ENCODE data around the gene PNN.
"Not testable (repeated sequence)": the region's sequence is repeated elsewhere in the genome, so short reads cannot be mapped to it uniquely, and the experiment has no call there.

Gene PNN

DNA sequence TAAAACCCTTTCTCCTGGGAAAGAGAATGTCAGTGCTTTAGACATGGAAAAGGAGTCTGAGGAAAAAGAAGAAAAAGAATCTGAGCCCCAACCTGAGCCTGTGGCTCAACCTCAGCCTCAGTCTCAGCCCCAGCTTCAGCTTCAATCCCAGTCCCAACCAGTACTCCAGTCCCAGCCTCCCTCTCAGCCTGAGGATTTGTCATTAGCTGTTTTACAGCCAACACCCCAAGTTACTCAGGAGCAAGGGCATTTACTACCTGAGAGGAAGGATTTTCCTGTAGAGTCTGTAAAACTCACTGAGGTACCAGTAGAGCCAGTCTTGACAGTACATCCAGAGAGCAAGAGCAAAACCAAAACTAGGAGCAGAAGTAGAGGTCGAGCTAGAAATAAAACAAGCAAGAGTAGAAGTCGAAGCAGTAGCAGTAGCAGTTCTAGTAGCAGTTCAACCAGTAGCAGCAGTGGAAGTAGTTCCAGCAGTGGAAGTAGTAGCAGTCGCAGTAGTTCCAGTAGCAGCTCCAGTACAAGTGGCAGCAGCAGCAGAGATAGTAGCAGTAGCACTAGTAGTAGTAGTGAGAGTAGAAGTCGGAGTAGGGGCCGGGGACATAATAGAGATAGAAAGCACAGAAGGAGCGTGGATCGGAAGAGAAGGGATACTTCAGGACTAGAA, 6.1 kb downstream of the PNN start:
- H3K4me3 ChIP-seq (ENCODE audit: low read depth, low read length) = no peak overlapping the region

DNA sequence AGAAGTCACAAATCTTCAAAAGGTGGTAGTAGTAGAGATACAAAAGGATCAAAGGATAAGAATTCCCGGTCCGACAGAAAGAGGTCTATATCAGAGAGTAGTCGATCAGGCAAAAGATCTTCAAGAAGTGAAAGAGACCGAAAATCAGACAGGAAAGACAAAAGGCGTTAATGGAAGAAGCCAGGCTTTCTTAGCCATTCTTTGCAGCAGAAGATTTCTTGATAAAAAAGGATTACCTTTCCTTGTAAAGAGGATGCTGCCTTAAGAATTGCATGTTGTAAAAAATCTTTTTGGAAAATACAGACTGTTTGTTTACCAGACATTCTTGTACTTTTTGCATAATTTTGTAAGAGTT, 6.6 kb downstream of the PNN start:
- no peak overlapping the region for H3K4me3 ChIP-seq (ENCODE audit: low read depth, low read length)

DNA sequence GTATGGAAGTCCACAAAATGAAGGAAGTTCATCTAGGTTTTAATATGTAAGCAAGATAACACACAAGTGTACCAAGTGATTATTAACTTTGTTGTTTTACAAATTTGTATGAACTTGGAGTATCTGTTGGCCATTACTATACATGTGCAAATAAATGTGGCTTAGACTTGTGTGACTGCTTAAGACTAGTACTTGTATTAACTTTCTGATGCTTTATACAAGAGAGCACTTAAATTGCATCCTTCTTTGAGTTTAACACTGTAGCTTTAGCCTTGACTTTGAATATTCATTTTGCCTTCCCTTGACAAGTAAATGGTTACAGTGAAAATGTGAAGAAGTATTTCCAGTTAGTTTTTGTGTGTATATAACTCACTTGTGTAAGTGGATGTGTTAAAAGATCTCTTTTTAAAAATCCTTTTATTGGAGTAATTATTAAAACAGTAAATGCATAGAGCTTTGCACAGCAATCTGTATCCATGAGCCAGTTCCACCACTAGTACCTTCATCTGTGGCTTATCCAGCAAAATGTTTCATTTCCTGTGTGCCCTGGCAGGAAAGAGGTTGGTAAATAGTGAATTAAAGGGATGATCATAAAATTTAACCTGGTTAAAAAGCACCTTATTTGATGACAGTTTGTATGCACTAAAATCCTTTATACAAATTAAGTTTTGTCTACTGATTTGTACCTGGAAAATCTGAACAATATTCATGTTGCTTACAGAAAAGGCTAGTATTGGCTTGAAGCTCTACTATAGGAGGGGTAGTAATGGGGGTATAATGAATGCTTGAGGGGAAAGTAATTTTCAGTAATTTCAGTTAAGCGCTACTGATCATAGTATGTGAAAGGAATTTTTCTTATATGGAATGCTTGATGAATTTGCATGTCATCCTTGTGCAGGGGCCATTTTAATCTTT, 8.0 kb downstream of the PNN start:
- H3K4me3 ChIP-seq (ENCODE audit: low read depth, low read length) = no peak overlapping the region

DNA sequence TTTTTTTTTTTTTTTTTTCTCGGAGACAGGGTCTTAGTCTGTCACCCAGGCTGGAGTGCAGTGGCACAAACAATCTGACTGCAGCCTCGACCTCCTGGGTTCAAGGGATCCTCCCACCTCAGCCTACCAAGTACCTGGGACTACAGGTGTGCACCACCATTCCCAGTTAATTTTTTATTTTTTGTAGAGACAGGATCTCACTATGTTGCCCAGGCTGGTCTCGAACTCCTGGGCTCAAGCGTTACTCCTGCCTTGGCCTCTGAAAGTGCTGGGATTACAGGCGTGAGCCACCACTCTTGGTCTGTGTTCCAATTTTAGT, 8.6 kb downstream of the PNN start:
- not testable (repeated sequence) for H3K4me3 ChIP-seq (ENCODE audit: low read depth, low read length)

DNA sequence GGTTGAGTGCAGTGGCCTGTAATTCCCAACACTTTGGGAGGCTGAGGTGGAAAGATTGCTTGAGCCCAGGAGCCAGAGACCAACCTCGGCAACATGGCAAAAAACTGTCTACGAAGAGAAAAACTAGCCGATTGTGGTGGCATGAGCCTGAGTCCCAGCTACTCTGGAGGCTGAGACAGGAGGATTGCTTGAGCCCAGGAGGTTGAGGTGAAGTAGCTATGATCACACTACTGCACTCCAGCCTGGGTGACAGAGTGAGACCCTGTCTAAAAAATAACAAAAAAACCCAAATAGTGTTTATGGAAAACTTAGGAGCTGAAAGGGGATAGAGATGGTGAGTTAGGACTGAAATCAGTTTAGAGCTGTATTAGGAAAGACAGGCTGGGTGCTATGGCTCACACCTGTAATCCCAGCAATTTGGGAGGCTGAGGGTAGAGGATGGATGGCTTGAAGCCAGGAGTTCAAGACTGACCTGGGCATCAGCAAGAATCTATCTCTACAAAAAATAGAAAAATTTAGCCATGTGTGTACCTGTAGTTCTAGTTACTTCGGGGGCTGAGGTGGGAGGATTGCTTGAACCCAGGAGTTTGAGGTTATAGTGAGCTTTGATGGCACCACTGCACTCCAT, 9.7 kb downstream of the PNN start:
- no peak overlapping the region for H3K4me3 ChIP-seq (ENCODE audit: low read depth, low read length)

DNA sequence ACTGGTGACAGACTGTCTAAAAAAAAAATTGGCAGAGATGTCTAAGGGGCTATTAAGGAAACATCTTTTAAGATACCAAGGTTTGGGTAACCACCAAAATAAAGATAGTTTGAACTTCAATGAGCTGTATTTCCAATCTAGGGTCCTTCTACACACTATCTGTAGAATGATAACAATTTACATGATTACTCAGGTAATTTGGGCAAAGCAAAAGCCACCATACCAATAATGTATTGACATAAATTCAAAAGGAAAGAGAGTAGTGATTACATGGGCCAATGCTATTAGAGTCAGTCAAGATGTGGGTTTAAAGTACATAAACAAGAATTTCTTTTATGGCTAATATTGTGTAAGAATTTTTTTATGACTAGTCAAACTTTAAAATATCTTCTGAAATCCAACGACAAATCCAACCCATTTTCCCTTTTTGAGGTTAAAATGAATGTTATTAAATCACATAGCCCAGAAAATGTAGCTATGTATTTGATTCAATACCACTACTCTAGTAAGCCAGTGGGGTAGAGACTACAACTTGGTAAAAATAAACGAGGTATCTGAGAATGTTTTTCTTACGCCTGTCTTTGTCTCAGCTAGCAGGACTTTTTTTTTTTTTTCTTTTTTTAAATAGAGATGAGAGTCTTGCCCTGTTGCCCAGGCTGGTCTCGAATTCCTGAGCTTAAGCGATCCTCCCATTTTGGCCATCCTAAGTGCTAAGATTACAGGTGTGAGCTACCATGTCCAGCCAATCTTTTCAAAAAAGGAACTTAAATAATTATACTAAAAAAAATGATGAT, 10.4 kb downstream of the PNN start:
- H3K4me3 ChIP-seq (ENCODE audit: low read depth, low read length) = no peak overlapping the region

DNA sequence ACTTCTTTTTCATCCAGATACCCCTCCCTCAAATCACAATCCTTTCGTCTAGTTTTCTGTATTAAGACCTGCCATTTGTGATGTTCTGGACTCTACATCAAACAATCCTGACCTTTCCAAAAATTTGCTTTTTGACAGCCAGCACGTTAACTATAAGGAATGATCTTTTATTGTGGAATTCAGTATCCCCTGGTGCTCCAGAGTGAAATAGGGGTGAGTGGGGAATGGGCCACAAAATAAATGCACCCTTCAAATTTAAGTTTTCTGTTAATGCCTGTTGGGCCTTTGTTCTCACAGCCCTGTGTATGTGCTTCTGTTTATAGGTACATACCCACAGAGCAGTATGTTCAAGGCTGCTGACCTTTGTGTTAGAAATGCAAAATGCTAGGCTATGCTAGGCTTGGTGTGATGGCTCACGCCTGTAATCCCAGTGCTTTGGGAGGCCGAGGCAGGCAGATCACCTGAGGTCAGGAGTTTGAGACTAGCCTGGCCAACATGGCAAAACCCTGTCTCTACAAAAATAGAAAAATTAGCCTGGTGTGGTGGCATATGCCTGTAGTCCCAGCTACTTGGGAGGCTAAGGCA, 12.0 kb downstream of the PNN start:
- no peak overlapping the region for H3K4me3 ChIP-seq (ENCODE audit: low read depth, low read length)

DNA sequence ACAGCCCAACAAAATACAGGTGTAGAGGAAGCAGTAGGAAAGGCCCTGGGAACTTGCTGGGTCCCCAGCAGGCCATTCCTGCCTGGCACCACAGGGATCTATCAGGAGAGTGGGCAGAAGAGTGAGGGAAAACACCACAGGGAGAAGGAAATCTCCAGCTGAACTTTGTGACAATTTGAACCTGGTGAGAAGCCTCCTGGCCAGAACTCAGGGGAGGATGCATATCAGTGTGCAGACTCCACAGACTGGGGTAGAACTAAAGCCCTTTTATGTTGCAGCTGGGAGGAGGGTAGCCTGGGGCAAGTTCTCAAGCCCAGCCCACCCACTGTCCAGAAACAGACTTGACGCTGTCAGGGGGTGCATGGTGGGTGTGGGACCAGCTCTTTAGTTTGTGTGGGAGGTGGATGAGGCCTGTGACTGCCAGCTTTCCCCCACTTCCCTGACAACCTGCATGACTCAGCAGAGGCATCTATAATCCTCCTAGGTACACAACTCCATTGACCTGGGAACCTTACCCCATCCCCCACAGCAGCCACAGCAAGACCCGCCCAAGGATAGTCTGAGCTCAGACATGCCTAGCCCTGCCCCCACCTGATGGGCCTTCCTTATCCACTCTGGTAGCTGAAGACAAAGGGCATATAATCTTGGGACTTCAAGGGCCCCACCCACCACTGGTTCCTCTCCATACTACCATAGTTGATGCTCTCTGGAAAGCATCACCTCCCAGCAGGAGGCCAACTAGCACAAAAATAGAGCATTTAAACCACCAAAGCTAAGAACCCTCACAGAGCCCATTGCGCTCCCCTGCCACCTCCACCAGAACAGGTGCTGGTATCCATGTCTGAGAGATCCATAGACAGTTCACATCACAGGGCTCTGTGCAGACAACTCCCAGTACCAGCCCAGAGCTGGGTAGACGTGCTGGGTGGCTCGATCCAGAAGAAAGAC, 28.9 kb downstream of the PNN start:
- H3K4me3 ChIP-seq (ENCODE audit: low read depth, low read length) = no peak overlapping the region

DNA sequence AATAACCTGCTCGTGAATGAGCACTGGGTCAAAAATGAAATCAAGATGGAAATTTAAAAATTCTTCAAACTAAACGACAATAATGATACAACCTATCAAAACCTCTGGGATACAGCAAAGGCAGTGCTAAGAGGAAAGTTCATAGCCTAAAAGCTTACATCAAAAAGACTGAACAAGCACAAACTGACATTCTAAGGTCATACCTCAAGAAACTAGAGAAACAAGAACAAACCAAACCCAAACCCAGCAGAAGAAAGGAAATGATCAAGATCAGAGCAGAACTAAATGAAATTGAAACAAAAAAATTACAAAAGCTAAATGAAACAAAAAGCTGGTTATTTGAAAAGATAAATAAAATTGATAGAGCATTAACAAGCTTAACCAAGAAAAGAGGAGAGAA, 32.4 kb downstream of the PNN start:
- not testable (repeated sequence) for H3K4me3 ChIP-seq (ENCODE audit: low read depth, low read length)

DNA sequence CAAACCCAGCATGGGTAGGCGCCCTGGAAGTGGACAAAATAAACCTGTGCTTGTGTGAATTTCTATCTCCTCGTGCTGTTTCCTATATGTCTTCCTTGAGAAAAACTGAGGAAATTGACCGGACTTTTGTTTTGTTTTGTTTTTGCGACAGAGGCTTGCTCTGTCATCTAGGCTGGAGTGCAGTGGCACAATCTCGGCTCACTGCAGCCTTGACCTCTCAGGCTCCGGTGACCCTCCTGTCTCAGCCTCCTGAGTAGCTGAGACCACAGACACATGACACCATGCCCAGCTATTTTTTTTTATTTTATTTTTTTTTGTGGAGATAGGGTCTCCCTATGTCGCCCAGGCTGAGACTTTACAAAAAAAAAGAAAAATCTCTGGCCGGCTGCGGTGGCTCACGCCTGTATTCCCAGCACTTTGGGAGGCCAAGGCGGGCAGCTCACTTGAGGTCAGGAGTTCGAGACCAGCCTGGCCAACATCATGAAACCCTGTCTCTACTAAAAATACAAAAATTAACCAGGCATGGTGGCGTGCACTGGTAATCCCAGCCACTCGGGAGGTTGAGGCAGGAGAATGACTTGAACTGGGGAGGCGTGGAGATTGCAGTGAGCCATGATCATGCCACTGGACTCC, 36.2 kb downstream of the PNN start:
- H3K4me3 ChIP-seq (ENCODE audit: low read depth, low read length) = no peak overlapping the region

DNA sequence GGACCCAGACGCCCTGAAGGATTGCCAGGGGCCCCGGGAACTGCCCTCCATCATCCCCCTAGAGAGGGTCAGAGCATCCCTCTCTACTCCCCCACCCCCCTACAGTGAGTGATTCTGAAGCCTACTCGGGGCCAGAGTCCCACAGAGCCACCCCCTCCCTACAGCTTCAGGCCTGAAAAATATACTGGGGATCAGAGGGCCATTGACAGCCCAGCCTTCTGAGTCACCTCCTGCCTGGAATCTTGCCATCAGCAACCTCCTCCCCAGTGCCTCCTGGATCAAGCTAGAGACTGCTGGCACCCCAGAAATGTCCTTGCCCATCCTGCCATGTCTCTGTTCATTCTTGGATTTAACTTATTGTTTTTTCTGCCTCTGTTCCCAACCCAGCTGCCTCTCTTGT, 37.0 kb downstream of the PNN start:
- no peak overlapping the region for H3K4me3 ChIP-seq (ENCODE audit: low read depth, low read length)

DNA sequence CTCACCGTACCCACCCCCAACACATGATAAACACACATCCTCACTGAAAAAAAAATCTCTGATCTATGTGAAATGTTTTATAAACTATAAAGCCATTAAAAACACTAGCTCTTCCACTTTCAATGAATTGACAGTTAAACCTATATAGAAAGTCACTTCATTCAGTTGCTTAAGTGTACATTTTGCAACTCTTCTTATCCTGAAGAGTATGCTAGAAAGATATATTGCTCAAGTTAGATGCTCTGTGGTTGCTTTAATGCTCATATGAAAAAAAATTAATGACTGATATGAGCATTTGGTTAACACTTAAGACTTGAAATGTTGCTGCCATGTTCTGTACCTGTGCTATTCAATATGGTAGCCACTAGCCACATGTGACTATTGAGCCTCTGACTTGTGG, 37.6 kb downstream of the PNN start:
- H3K4me3 ChIP-seq (ENCODE audit: low read depth, low read length) = no peak overlapping the region

DNA sequence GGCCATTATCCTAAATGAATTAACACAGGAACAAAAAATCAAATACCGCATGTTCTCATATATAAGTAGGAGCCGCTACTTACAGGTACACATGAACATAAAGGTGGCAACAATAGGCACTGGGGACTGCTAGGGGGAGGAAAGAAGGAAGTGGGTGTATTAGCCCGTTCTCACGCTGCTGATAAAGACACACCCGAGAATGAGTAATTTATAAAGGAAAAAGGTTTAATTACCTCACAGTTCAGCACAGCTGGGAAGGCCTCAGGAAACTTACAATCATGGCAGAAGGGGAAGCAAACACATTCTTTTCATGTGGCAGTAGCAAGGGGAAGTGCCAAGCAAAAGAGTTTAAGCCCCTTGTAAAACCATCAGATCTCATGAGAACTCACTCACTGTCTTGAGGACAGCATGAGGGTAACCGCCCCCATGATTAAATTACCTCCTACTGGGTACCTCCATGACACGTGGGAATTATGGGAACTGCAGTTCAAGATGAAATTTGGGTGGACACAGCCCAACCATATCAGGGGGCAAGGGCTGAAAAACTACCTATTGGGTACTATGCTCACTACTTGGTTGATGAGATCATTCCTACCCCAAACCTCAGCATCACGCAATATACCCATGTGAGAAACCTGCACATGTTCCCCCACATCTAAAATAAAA, 42.3 kb downstream of the PNN start:
- no peak overlapping the region for H3K4me3 ChIP-seq (ENCODE audit: low read depth, low read length)

DNA sequence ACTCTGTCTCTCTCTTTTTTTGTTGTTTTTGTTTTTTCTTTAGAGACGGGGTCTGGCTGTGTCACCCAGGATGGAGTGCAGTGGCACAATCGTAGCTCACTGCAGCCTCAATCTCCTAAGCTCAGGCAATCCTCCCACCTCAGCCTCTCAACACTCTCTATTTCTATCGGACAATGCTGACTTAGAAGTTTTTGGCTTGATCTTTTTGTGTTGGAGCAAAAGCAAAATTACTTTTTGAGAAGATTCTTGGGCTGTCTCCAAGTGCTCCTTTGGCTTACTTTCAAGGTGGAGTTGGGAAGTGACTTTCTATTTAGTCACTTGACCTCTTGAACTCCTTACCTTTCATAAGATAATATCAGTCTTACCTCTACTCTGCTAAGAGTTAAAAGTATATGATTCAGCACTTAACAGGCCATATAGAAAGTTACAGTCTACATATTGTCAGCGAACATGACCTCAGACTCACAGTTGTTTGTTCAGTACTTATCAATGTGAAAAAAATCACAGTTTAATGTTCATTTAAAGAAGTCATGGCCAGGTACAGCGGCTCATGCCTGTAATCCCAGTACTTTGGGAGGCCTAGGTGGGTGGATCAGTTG, 43.2 kb downstream of the PNN start:
- H3K4me3 ChIP-seq (ENCODE audit: low read depth, low read length) = no peak overlapping the region

DNA sequence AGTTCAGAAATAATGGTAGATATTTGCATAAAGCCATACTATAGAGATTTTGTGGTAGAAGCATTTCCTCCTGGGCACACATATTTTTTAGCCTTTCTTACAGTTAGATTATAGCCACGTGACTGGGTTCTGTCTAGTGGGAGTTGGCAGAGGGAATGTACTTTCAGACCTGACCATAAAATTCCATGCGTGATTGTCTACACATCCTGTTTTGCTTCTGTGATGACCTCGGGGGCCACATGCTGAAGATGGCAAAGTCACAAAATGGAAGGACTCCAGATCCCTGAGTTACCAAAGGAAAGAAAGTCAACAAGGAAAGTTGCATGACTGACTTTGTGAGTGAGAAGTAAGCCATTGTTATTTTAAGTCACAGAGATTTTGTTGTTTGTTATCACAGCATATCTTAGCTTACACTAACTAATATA, 44.0 kb downstream of the PNN start:
- no peak overlapping the region for H3K4me3 ChIP-seq (ENCODE audit: low read depth, low read length)

DNA sequence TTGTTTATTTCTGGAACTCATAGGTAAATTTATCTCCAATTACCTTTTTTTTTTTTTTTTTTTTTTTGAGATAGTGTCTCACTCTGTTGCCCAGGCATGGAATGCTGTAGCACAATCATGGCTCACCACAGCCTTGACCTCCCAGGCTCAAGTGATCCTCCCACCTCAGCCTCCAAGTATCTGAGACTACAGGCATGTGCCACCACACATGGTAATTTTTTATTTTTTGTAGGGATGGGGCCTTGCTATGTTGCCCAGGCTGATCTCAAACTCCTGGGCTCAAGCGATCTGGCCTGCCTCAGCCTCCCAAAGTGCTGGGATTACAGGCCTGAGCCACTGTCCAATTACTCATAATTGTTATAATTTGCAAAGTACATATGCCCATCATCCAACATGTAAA, 45.4 kb downstream of the PNN start:
- not testable (repeated sequence) for H3K4me3 ChIP-seq (ENCODE audit: low read depth, low read length)

DNA sequence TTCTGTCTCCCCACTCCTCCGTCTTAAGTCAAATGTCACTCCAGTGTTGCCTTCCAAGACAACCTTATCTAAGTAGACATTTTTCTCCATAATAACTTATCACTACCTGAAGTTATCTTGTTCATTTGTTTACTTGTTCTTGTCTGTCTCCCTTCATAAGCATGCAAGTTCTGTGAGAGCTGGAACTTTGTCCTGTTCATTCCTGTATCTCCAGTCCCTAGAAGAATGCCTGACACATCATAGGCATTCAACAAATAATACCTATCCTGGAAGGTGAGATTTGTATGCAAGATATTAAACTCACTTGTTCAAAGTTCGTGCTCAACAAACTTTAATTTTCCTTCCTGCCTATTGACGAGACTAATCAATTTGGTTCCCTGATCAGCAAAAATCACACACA, 53.0 kb downstream of the PNN start:
- H3K4me3 ChIP-seq (ENCODE audit: low read depth, low read length) = no peak overlapping the region

DNA sequence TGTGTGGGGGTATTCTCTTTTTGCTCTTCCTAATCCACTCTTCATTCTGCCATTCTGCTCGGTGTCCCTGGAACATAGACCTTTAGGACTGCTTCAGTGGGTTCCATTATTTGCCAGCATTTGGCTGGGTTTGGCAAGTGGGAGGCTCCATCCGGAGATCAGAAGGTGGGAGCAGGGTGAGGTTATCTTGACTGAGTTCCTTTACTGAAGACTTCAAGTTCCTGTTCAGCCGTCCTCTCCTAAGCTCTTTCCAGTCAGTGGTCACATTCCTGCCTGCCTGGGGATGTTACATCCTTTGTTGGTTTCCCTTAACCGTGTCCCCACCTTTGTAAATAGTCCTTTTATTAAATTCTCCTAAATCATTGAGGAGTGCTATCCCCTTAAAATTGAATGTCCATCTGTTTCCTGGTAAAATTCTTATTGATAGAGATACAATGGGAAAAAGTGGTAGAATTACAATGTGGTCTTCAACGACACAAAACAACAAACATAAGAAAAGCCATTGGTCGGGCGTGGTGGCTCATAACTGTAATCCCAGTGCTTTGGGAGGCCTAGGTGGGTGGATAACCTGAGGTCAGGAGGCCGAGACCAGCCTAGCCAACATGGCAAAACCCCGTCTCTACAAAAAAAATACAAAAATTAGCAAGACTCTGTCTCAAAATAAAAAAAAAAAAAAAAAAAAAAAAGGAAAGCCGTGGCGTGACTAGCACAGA, 53.6 kb downstream of the PNN start:
- H3K4me3 ChIP-seq (ENCODE audit: low read depth, low read length) = no peak overlapping the region
